A204.1 (cell line): ENCODE results near the gene APMAP.
"Not testable (repeated sequence)": the region's sequence is repeated elsewhere in the genome, so short reads cannot be mapped to it uniquely, and the experiment has no call there.

Experiments used
- FAIRE-seq: peaks from 2 replicates; lab custom pipeline; 2012; peaks lifted over from hg19 to GRCh38; lab: Jason Lieb, UNC

Gene APMAP

DNA sequence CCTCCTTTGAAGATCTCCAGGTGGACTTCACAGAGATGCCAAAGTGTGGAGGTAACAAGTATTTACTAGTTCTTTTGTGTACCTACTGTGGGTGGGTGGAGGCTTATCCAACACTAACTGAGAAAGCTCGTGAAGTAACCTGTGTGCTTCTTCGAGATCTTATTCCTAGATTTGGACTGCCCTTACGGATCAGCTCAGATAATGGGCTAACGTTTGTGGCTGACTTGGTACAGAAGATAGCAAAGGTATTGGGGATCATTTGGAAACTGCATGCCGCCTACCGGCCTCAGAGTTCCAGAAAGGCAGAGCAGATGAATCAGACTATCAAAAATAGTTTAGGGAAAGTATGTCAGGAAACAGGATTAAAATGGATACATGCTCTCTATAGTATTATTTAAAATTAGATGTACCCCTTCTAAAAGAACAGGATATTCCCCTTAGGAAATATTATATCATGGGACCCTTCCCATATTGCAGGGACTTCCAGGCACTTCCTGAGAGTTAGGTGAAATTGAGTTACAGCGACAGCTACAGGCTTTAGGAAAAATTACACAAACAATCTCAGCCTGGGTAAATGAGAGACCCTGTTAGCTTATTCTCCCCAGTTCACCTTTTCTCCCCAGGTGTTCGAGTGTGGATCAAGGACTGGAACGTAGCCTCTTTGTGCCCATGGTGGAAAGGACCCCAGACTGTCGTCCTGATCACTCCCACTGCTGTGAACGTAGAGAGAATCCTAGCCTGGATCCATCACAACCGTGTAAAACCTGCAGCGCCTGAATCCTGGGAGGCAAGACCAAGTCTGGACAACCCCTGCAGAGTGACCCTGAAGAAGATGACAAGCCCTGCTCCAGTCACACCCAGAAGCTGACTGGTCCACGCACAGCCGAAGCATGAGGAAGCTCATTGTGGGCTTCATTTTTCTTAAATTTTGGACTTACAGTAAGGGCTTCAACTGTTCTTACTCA lies 61.5 kb downstream of the APMAP start:
- FAIRE-seq, result not testable (repeated sequence)

DNA sequence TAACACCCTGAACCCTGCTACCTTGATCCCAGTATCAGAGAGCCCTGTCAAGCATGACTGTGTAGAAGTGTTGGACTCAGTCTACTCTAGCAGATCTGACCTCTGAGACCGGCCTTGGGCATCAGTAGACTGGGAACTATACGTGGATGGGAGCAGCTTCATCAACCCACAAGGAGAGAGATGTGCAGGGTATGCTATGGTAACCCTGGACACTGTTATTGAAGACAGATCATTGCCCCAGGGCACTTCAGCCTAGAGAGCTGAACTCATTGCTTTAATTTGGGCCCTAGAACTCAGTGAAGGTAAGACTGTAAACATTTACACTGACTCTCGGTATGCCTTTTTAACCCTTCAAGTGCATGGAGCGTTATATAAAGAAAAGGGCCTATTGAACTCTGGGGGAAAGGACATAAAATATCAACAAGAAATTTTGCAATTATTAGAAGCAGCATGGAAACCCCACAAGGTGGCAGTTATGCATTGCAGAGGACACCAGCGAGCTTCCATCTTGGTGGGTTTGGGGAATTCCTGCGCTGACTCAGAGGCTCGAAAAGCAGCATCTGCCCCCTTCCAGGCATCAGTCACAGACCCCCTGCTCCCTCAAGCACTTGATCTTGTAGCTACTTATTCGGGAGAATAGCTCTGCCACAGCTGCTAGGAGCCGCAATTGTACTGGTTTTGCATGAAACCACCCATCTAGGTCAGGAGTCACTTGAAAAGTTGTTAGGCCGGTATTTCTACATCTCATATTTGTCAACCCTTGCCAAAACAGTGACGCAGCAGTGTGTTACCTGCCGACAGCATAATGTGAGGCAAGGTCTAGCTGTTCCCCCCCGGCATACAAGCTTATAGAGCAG lies 62.5 kb downstream of the APMAP start:
- FAIRE-seq, result not testable (repeated sequence)

DNA sequence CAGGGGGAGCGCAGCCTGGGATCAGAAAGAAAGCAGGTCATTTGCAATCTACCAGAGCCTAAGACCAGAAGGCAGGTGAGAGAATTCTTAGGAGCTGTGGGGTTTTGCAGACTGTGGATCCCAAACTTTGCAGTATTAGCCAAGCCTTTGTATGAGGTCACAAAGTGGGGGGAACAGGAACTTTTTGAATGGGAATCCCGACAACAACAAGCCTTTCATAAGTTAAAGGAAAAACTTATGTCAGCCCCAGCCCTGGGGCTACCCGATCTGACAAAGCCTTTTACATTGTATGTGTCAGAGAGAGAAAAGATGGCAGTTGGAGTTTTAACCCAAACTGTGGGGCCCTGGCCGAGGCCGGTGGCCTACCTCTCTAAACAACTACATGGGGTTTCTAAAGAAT lies 63.3 kb downstream of the APMAP start:
- FAIRE-seq, result not testable (repeated sequence)

DNA sequence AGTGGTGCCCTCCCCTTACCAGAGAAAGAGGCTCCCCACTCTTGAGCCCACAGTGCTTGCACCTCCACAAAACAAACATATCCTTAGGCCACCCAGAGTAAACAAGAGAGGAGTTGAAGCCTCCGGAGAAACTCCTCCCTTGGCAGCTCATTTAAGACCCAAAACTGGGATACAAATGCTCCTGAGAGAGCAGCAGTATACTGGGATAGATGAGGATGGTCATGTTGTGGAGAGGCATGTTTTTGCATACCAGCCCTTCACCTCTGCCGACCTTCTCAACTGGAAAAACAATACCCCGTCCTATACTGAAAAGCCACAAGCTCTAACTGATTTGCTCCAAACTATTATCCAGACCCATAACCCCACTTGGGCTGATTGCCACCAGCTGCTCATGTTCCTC lies 71.8 kb downstream of the APMAP start:
- FAIRE-seq, result not testable (repeated sequence)

DNA sequence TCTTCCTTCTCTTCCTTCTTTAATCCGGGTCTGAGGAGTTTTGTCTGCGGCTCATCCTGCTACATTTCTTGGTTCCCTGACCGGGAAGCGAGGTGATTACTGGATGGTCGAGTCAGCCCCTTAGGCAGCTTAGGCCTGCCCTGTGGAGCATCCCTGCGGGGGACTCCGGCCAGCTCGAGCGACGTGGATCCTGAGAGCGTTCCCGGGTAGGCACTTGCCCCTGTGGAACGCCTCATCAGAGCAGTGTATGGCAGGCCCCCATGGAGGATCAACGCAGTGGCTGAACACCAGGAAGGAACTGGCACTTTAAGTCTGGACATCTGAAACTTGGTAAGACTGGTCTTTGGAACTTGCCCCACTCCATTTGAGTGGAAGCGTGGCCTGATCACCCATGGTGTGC lies 72.9 kb downstream of the APMAP start:
- not testable (repeated sequence) for FAIRE-seq

DNA sequence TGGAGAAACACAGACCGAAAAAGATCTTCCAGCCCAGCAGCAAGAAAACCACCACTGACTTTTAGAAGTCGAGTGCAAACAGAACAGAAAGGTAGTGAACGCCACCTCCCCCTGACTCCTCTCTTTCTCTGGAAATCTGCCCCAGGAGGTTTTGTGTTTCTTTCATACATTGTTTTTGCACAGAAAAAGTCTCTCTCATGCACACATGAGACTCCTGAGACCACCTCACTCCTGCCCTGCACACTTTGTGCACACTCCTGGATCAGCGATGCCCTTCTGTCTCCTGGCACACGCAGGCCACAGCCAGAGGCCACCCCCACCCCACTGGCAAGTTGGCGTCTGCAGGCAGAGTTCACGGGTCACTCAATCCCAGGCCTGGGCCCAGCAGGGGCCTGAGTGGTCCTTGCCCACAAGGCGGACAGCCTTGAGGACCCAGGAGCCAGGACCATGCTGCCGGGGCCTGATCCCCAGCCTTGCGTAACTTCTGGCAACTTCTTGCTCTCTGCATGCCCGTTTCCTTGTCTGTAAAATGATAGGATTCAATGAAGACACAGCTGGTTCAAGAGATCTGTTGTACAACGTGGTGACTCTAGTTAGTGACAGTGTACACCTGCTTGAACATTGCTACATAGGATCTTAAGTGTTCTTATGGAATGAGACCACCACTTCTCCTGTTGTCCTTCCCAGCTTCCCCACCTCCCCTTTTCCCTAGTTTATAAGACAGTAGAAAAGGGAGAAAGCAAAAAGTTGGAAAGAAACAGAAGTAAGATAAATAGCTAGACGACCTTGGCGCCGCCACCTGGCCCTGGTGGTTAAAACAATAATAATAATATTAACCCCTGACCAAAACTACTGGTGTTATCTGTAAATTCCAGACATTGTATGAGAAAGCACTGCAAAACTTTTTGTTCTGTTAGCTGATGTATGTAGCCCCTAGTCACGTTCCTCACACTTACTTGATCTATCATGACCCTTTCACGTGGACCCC lies 73.7 kb downstream of the APMAP start:
- no peak for FAIRE-seq

DNA sequence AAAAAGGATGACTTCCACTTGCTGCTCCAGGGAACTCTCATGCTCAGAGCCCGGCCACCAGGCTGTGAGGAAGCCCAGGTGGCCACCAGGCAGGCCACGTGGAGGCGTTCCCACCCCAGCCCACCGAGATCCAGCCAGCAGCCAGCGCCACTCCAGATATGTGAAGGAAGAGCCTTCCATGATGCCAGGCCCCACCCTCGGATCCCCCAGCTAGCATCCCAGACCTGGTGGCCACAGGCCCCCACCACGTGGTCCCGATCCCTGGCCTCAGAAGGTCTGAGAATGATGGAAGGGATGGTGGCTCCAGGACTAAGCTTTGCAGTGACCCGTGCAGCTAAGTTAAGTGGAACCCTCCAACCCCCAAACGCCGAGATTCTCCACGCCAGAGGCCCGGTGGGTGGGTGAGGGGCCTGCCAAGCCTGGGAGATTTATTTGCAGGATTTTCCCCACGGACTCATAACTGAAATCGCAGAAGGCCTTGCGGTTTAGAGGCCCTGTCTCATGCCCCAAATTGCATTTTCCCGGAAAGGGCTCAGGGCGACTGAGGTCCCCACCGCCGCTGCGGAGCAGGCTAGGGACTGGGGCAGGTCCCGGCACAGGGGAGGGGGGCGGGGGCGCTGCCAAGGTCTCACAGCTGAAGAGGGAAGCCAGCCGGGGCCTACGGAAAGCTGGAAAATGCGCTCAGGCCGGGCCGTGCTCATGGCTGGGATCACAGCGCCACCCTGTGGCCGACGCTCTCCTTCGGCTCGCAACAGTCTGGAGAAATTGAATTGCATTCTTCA lies 74.6 kb downstream of the APMAP start:
- no peak for FAIRE-seq

DNA sequence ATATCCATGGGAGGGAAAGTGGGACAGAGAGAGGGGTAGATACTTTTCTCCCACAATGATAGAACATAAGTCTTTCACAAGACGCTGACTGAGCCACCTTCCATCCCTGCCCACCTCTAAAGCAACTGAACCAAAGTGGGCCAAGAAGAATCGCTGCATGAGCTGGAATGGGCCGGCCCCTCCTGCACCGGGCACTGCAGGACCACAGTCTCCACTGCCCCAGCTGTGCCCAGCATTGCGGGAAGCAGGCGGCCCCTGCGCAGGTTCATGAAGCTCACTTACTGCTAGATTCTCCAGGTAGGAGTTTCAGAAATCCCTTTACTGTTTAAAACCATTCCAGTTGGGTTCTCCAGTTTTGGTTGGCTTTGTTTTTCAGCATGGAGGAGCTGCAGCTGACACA lies 75.5 kb downstream of the APMAP start:
- no peak for FAIRE-seq

DNA sequence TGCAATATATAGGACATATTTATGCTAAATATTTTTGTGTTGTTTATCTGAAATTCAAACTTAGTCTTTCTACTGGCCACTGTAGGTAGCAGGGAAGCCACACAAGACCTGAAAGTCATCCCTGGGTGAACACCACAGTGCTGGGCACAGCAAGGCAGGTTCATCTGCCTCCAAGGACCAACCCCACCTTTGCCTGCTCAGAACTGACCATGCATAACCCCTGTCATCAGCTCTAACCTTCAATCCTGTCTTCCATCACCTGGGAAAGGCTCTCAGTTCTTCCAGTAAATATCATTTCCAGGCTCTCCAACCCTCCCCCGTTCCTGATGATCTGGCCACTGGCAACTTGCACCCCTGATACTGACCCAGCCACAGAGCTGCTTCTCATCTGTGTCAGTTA lies 76.1 kb downstream of the APMAP start:
- no peak for FAIRE-seq

DNA sequence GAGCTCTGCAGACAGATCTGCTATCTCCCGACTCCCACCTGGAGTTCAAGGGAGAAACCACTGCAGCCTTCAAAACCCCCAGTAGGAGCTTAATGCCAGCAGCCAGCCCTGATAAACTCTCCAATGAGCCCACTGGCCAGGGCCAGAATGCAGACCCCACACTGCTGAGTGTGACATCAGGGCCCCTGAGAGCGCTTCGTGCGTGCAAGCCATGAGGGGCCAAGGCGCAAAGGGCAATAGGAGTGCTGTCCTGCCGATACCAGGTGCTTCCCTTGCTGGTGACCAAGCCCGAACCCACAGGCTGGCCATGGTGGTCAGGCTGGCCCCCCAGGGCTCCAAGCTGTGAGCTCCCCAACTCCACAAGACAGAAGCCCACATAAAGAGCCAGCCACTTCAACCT lies 76.7 kb downstream of the APMAP start:
- no peak for FAIRE-seq

DNA sequence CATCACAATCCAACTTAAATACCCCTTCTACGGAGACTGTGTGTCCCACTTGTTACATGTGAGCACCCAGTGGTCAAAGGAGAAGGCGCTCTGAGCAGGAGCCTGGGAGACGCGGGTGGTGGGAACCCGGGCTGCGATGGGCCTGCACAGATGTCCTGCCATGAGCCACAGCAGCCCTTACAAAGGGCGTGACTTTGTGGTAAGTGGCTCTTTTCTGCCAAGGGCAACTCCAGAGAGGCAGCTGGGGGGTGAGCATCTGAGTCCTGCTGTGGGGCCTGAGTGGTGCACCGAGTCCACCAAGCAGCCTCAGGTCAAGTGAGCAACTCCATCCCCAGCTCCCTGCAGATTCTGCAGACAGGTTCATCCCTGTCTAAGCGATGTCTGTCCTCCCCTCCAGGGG lies 77.1 kb downstream of the APMAP start:
- no peak for FAIRE-seq

DNA sequence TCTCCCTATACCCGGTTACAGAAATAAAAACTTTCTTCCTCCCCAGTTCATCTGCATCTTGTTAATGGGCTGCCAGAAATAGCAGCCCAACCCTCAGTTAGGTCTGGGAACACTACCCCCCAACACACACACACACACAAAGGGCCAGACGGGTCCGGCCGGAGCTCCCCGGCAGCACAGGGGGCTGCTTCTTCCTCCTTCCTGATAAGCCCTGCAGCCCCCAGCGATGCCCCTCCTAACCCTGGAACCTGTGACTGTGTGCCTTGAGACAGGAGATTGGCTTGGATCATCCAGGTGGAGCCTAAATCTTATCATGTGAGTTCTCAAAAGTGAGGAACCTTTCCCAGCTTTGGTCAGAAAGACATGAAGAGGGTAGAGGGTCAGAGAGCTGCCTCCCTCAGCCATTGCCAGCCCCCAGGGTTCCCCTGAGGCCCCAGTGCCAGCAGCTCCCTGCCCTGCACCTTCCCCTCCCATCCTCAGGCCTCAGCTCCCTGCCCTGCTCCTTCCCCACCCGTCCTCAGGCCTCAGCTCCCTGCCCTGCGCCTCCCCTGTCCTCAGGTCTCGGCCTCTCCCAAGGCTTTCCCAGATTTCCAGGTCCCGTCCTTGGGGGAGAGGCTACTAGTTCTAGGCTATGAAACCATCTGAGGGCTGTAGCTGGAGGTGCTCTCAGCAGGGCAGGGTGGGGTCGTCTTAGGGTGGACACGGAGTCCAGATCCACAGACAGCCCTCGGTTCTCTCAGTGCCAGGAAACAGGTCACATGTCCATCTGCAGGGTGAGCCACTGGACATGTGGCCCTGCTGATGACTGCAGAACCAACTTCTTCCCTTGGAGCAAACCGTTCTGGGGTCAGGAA lies 77.9 kb downstream of the APMAP start:
- FAIRE-seq, result no peak

DNA sequence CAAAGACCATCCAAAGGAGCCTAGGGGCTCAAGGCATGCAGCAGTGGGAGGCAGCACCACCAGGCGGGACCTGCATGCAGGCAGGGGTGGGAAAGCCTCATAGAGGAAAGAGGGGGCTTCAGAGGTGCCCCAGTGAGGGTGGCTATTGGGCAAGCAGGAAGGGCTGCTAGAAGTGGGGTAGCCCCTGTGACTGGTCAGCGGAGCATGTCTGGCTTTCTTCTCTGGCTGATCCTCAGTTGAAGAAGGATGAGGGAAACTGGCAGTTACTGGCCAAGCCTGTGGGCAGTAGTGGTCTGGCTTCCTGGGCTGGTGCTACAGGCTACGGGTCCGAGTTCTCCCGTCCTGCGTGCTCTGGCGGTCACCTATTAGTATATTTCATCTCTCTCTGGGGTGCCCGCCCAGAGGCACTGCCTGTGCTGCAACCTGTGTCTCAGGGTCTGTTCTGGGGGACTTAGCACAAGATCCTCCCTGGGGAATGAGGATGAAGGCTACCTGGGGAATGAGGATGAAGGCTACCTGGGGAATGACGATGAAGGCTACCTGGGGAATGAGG lies 79.4 kb downstream of the APMAP start:
- no peak for FAIRE-seq
